HFF-Myc (cell line): Measurements from ENCODE around the gene RPS6KA2.
"Not testable (repeated sequence)": the region's sequence is repeated elsewhere in the genome, so short reads cannot be mapped to it uniquely, and the experiment has no call there.

Experiments
- DNase-seq: peaks from one replicate; pipeline ENCODE4 v3.0.0-alpha.2; 2011; ENCODE audit warnings: low read depth; ENCODE audit errors: extremely low read depth
- H3K4me3 ChIP-seq: replicated peaks from 2 replicates; pipeline ENCODE4 v1.5.1; 2011; ENCODE audit warnings: low read depth, mild to moderate bottlenecking, control low read depth, low read length
- TF ChIP-seq, protein P1 (sequence below): IDR thresholded peaks from 2 replicates; pipeline ENCODE4 v1.5.1; 2012; ENCODE audit warnings: mild to moderate bottlenecking, low read depth, low read length, control low read depth; ENCODE audit errors: missing control alignments

RPS6KA2 gene

DNA sequence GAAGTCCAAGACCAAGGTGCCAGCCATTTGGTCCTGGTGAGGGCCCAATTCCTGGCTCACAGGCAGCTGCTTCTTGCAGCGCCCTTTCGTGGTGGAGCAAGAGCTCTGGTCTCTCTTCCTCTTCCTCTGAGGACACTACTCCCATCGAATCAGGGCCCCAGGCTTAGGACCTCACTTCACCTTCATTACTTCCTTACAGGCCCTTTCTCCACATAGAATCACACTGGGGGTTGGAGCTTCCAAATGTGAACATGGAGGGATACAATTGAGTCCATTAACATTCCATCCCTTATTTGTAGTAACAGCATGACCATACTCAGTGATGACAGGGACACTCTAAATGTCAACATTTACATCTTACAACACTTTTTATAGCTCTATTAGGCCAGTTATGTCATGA lies 42.9 kb downstream of the RPS6KA2 start:
- TF ChIP-seq, protein P1, sequence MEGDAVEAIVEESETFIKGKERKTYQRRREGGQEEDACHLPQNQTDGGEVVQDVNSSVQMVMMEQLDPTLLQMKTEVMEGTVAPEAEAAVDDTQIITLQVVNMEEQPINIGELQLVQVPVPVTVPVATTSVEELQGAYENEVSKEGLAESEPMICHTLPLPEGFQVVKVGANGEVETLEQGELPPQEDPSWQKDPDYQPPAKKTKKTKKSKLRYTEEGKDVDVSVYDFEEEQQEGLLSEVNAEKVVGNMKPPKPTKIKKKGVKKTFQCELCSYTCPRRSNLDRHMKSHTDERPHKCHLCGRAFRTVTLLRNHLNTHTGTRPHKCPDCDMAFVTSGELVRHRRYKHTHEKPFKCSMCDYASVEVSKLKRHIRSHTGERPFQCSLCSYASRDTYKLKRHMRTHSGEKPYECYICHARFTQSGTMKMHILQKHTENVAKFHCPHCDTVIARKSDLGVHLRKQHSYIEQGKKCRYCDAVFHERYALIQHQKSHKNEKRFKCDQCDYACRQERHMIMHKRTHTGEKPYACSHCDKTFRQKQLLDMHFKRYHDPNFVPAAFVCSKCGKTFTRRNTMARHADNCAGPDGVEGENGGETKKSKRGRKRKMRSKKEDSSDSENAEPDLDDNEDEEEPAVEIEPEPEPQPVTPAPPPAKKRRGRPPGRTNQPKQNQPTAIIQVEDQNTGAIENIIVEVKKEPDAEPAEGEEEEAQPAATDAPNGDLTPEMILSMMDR = no peak
- no peak overlapping the region for H3K4me3 ChIP-seq
- DNase-seq = peak; percentile 75

DNA sequence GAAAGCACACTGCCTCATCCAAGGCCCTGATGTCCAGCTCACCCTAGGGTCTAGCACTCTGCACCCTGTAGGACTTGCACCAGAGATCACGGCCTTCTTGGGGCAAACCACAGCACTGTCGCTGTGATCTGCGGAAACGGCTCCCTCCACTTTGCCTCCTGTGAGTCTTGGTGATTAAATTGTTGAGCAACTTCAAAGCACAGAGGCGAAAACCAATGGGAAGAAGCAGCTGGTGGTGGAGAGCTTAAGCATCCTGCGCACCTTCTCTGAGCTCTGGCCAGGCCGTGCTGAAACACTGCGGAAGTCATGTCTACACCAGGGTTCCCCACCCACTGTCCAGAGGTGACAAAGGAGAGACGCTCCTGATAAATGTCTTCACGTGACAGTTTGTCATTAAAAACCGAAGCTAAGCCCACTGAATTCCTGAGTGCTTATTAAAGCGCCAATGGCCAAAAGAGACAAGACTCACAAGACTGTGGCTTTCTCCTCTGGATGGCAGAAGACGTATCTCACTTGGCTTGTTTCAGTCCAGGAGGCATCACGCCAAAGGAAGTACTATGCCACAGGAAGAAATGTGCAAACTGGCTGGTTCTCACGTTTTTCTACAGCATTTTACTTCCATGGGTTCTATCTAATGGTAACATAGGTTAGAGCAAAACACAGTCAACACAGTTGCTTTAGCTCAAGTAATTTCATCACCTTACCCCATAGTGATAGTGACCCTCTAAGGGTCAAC lies 43.7 kb downstream of the RPS6KA2 start:
- no peak for DNase-seq
- H3K4me3 ChIP-seq = no peak overlapping the region
- TF ChIP-seq, protein P1 = no peak

DNA sequence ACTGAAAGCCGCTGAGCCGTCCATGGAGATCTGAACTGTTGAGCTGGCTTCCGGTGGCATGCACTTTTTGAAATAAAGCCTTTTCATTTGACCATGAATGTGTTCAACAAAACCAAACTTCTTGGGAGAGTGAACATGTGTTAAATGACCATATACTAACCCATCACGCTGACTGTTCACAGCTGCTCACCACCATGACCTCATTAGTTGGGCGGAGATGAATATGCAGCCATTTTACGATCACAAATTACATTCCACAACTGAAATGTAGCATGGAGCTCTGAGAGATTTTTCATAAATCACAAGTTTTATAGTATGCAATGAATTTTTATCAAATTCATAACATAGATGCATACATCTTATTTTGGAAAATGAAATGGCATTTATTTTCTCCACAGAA lies 44.8 kb downstream of the RPS6KA2 start:
- no peak for DNase-seq
- TF ChIP-seq, protein P1 = no peak
- no peak overlapping the region for H3K4me3 ChIP-seq

DNA sequence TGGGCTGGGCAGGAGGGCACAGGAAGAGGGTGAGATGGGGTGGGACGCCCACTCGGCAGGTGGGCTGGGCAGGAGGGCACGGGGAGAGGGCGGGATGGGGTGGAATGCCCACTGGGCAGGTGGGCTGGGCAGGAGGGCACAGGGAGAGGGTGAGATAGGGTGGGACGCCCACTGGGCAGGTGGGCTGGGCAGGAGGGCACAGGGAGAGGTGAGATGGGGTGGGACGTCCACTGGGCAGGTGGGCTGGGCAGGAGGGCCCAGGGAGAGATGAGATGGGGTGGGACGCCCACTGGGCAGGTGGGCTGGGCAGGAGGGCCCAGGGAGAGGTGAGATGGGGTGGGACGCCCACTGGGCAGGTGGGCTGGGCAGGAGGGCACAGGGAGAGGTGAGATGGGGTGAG lies 45.2 kb downstream of the RPS6KA2 start:
- DNase-seq = not testable (repeated sequence)

DNA sequence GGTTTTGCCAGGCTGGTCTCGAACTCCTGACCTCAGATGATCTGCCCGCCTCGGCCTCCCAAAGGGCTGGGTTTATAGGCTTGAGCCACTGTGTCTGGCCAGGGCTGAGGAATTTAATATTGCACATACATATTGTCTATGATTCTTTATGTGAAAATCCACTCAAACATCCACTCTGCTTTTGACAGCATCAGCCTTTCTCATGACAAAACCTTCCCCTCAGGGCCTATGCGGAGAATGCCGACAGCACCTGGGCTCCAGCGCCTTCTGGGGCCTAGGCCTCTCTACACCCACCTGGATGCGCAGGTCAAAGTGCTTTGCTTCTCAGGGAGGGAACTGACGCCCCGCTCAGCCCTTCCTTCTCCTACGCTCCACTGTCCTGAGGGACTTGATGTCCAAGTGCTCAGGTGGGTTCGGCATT lies 46.0 kb downstream of the RPS6KA2 start:
- H3K4me3 ChIP-seq = no peak overlapping the region
- DNase-seq = no peak
- TF ChIP-seq, protein P1 = no peak

More for the DNA sequence above, 45.2 kb downstream of the RPS6KA2 start:
- not testable (repeated sequence) for H3K4me3 ChIP-seq

DNA sequence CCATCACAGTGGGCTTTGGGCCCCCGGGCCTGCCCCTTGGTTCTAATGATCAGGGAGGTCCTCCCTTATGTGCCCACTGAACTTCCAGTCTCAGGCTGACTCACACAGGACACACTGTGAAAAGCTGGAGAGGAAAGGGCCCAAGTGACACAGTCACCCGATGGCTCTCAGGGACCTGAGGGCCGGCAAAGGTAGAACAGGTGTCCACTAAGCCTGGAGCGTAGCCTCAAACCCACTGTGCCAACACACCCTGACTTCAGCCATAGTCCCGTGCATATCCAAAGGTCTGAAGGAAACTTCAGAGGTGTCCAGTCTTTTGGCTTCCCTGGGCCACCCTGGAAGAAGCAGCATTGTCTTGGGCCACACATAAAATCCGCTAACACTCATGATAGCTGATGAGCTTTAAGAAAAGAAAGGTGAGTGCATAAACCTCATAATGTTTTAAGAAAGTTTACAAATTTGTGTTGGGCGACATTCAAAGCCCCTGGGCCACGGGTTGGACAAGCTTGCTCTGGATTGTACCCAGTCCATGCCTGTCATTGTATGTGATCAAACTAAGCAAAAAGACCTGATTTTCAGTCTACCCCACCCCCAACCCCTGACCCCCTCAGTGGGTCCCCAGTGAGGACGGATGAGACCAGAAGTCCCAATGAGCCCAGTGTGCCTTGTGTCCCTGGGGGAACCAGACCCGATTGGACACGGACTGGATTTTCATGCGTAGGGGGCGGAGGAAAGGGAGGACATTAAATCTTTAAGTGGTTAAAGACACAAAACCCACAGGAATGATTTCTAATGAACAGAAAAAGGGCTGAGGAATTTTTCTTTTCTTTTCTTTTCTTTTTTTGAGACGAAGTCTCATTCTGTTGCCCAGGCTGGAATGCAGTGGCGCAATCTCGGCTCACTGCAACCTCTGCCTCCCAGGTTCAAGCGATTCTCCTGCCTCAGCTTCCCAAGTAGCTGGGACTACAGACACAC lies 46.7 kb downstream of the RPS6KA2 start:
- TF ChIP-seq, protein P1 = no peak
- no peak overlapping the region for H3K4me3 ChIP-seq
- DNase-seq = no peak

DNA sequence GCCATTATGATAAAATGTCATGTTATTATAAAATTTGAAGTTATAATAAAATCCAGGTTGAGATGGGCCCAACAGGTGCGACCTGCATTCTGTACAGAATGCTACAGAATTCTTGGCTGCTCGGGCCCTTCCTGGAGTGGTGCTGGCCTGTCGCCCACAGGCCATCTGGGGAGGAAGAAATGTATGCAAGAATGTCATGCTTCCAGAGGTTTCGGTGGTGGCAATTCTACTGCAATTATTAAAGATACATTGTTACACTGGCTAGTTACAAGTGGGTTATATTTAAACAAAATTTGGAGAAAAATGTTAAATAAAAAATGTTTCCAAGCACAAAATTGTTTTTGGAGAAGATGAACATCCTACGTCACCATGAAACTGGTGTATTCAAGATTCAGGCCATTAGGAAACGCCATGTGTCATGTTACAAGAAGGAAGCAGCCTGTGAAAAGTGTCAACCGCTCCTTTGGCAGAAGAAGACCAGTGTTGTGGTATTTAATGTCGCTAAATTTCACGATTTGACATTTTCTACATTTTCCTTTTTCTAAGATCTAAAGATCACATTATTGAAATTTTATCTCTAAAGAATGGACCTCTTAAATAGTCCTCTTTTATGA lies 47.7 kb downstream of the RPS6KA2 start:
- H3K4me3 ChIP-seq = no peak overlapping the region
- no peak for DNase-seq
- TF ChIP-seq, protein P1 = no peak
